T follicular helper cell (primary cell): ENCODE results near the gene LEUTX.

ENCODE experiments used
- DNase-seq: peaks from one replicate; pipeline ENCODE4 v3.0.0-alpha.2; 2020; ENCODE audit warnings: low read depth

LEUTX gene

DNA sequence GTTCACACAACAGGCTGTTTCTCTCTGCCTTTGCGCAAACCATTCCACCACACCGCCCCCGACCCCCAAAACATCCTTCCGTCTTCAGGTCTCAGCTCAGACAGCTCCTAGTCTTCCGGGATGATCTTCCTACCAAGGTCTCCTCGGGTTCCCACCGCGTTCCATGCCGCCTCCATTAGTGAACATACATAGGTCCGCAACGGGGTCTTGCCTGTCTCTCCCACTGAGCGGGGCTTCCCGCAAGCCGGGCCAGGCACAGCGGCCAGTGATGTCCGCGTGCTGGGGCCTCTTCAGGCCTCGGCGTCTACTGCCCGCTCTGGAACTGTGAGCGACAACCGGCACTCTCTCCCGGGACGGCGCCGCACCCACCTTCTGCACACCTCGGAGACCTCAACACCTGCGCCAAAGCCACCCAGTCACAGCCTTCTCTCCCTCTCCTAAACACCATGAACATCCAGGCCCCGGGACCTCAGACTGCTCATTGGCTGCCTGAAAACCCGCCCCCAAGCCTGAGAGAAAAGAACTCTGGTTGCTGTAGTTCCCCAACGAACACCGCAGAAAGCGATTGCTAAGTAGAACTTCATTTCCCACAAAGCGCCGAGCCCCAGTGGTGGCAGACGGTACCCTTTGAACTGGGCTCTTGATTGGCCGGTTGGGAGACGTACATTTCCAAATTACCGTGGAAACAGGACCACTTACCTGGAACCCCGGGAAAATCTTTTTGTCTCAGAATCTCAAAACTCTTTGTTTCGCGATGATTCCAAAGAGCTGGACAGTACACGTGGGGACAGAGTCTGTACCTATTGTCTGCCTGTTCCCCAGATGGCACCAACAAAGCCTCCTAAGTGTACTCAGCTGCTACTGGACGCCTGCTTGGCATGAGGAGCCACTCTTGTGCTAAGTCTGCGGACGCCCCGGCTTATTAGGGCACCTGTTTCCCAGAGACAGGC, 45.8 kb downstream of the LEUTX start:
- peak; percentile 85 for DNase-seq

DNA sequence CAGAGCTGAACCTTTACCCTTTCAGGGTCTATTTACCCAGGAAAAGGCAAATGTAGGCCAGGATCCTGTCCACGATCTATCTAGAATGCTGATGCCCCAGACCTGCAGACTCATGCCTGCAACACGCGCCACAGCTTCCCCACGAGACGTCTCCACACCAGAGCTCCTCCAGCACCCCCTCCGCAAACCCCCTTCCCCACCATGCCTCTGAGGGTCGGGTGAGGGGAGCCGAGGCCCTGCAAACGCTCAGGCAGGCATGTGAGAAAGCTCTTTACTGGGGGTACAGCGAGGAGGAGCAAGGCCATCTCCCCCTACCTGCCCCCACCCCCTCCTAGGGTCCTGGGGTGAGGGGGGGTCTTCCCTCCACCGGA, 46.4 kb downstream of the LEUTX start:
- DNase-seq: no peak

DNA sequence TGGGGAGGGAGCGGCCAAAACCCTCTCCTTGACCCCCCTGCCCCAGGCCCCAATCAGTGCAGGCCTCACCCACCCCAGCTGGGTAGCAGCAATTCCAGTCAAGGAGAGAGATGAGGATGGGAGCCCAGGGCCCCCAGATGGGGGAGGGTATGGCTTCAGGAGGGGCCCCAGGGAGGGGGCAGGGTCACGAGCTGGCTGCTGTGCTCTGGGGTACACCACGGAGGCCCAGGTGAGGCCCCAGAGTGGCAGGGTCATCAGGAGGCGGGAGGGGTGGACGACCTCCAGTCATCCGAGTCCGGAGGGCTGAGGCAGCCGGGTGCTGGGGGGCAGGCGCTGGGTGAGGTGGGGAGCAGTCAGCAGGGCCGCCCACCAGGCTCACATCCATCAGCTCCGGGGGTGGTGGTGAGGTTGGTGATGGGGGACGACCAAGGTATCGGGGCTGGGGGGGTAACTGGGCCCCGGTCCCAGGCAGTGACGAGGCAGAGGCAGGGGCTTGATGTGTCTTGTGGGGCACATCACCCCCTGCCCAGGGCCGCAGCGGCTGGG, 47.0 kb downstream of the LEUTX start:
- no peak for DNase-seq

DNA sequence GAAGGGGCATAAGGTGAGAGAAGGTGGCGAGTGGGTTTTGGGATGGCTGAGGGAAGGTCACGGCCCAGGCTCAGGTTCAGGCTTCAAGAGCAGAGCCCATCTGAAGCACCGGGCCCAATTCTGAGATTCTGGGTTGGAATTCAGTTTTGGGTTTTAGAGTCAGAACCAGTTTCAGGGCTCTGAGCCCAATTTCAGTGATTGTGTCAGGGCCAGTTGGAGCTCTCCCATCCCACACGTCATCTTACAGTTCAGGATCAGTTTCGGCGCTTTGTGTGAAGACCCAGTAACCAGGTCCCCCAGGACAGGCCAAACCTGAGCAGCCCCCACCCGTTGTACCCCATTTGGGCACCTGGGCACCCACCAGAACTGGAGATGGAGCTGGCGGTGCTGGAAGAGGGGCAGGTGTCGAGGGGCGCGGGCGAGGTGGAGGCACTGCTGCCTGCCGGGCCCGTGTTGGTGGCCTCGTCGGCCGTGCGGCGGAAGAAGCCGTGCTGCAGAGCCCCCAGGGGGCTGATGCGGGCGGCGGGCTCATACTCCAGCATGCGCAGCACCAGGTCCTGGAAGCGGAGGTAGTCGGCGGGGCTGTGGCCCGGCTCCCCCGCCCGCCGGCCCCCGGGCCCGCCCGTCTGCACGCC, 47.8 kb downstream of the LEUTX start:
- DNase-seq: no peak

DNA sequence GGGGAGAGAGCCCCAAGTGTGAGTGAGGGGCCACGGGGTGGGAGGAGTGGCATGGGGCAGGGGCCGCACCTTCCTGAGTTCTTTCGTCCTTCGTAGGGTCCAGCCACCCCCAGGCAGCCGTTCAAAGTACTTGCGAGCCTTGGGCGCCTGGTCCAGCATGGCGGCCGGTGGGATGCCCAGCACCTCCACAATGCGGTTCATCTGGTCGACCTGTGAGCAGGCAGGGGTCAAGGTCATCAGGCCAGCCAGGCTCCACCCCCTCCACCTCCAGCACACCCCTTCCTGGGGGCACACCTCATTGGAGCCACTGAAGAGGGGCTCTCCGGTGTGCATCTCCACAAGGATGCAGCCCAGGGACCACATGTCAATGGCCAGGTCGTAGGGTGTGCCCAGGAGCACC, 48.6 kb downstream of the LEUTX start:
- DNase-seq: no peak

DNA sequence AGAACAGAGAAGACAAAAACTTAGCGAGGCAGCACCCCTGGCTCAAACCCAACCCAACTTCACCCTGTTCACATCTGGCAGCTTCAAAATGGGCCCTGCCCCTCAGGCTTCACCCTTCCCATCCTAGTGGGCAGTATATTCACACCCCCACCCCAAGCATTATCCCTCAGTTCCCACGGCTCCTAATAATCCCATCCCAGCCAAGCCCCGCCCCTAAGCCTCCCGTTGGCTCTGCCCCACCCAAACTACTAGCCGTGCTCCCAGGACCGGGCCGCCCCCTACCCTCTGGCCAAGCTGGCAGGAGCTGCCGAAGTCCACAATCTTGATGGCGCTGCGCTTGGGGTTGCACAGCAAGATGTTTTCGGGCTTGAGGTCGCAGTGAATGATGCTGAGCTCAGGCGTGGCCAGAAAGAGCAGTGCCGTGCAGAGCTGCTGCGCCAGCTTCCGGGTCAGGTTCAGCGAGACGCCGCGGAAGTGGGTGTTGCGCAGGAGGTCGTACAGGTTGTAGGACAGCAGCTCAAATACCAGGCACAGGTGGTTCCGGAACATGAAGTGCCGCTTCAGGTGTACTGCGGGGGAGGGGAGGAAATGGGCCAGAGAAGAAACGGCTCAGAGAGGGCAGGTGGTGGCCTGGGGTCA, 49.5 kb downstream of the LEUTX start:
- DNase-seq: no peak

DNA sequence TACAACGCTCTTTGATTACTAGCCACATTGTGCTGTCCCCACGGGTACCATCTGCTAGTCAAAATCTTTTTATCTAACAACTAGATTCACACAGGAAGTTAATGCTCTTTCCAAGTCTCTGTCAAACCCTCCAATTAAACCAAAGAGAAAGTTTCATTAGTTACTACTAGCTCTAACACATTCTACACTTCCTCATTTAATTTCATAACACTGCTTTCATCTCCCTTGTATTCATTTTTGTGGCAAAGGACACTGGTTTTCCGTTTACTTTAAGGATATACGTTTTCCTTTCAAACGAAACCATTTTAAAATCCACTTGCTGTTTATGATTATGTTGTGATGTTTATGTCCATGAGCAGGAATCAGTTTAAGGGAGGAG, 50.0 kb downstream of the LEUTX start:
- no peak for DNase-seq

DNA sequence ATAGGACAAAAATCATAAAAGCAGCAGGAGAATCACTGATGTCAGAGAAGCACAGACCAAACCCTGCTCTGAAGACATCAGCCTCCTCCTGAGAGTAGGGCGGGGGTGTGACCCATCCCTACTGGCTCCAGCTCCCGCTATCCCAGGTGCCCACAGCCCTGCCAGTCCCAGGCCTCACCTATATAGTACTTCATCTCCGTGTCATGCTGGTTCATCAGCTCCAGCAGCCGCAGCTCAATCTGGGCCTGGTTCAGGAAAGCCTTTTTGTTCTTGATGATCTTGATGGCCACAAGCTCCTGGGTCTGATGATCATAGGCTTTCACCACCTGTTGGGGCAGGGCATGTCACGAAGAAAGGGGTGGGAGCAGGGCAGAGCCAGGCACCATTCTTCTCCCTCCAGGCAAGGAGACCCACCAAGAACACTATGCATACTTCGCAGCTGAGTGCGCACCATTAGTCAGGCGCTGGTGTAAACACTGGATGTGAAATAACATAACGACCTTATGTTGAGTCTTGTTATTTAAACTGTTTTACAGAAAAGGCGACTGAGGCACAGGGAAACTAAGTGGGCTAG, 51.1 kb downstream of the LEUTX start:
- DNase-seq: no peak

DNA sequence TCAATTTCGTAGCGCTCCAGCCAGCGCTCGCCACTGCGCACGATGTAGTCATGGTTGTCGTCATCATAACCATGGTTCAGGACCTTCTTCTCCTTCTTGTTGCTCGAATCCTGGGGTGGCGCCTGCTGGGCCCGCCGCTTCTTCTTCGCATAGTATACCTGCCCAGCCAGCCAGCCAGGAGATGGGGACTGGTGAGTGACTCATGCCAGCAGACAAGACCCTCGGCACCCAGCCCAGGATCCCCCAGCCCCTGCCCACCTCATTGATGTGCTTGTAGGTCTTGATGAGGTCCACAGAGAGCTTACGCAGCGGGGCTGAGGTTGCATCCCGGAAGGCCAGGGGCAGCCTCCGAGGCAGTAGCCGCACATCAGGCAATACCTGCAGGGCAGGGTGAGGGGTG, 51.8 kb downstream of the LEUTX start:
- no peak for DNase-seq

DNA sequence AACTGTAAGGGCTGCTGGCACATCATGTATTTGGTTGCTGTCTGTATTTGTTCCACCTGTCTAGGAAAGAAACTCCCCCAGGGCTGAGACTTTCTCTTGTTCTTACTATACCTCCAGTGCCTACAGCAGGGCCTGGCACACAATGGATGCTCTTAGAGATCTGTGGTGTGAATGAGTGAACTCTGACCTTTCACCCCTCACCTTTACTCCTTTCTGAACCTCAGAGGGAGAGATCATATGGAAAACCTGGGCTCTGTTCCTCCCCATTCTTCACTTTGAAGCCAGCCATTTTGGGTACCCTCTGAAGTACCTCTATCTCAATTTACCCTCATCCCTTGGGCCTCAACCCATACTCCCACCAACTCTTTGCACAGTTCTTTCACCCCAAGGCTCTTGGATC, 52.2 kb downstream of the LEUTX start:
- no peak for DNase-seq

DNA sequence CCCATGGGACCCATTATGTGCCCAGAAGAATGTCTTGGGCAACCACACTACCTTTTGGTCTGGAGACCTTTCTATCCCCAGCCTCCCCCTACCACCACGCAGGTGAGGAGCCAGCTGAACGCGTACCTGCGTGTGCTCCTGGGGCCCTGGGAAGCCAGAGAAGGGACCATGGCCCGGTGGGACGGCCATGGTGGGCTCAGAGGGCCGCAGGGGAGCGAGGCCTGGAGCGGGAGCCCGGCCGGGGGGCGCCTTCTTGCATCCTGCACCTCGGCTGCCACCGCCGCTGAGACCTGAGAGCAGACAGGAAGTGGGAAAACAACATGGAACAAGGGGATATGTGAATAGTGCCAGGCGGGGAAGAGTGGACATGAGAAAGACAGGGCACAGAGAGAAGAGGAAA, 53.0 kb downstream of the LEUTX start:
- no peak for DNase-seq

DNA sequence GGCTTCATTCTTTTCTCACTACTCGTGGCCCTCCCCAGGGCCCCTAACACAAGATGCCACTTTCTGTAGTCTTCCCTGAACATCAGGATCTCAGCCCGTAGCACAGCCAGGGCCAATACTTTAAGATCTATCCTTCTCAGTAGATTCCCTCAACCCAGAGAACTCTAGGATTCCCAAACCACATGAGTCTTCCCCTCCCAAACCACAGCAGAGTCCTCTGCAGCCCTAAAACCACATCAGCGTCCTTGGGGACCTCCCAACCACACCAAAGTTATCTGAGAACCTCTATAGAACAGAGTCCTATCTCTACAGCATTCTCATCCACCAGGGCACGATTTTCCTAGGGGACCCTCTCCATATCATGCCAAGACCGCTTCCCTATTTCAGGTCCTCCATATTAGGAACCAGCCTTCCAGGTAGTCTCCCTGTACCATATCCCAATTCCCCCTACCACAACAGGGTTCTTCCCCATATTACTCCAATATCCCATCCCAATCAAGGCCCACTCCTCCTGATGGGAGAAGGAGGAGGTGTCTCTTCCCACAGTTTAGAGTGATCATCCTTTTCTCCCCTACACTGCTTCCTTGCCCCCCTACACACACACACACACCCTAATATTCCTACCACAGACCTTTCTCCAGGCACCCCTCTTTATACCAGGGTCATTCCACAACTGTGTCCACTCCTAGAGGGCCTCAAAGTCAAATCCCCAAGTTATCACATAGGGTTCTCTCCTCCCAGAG, 53.9 kb downstream of the LEUTX start:
- no peak for DNase-seq

DNA sequence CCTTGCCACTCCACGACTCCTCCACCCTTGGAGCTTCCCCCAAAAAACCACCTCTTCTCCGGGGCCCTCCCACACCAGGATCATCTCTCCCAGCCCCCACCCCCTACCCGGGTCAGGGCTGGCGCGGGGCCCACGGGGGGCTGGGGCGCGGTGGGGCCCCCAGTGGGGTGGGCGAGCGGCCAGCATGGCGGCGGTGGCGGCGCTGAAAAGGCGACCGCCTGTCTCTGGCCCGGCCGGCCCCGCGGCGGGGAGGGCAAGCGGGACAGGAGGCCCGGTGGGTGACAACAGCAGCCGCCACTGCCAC, 54.5 kb downstream of the LEUTX start:
- no peak for DNase-seq

DNA sequence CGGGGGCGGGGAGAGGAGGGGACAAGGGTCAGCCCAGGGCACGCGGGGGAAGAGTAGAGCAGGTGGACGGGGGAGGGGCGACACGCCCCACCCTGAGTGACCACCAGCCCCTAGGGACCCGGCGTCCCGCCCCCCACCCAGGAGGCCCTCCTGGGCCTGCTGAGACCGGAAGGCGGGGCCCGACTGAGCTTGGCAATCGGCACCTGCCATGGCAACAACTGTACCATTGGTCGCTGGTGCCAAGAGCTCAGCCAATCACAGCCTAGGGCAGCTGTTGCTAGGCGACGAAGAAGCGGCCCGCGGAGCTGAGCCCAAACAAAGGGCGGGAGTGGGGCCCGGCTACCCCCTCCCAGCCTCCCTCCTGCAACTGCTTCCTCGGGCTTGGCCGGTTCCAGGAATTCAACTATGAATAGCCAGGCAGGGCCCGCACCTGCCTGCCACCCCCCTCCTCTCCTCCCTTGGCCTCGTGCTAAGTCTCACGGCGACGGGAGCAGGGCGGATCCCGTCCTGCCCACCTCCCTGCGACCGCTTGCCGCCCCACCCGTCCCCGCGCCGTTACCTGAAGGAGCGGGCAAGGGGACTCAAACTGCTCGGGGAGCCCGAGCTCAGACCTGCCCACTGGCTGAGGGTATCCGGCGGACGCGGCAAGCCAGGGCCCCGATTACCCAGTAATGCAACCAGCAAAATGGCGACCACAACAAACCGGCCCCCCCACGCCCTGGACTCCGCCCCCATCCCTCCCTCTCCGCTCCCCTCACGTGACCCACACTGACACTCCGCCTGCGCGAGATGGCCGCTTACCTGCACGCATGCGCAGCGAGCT, 55.0 kb downstream of the LEUTX start, which contains the start of gene DYRK1B:
Gene DYRK1B, minus strand, starts transcription at position 699 of the 823 bp plus-strand sequence. CDS start 2,295 bp downstream, outside the sequence.
- DNase-seq: peak; percentile 98

DNA sequence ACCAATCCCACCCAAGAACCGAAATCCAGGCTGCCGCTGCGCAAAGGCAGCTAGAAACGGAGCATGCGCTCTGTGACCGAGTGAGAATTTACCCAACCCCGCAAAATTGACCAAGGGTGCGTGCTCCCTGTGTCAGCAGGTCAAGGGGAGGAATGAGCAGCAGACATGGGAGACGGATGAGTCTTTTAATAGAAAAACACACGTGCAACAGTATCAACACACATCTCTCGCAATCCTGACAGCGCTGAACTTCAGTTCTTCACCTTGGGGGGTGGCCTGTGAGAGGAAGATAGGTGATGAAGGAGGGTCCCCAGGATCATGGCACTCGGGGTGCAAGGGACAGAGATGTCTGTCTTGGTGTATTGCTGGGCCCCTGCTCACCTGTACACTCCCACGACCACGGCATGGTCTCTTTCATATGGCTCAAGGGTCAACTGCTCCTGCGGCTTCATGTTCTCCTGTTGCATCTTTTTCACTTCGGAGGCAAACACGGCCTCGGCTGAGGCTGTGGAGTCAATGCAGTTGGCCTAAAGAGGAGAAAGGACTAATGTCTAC, 55.7 kb downstream of the LEUTX start:
- DNase-seq: no peak
